Activated naive CD4-positive, alpha-beta T cell treated with anti-CD3 and anti-CD28 coated beads for 36 hours (primary cell): ENCODE data around the gene PSORS1C2. TPM values are rescaled to one million over a fixed set of nuclear protein-coding genes. Genes with fewer than 3 reads are reported as not detected.
"Not testable (repeated sequence)": the region's sequence is repeated elsewhere in the genome, so short reads cannot be mapped to it uniquely, and the experiment has no call there.

Experiments used
- CTCF ChIA-PET: fragments of 350-600 bp; sonication (Branson Sonifier 250); formaldehyde crosslinking; loops from one replicate; lab custom pipeline; 2021; ENCODE audit warnings: antibody characterized with exemption; lab: Charles Lee
- DNase-seq: peaks from one replicate; pipeline ENCODE4 v3.0.0-alpha.2; 2020
- H3K27ac Mint-ChIP-seq: one replicate; pipeline ENCODE4 v1.8.0; 2021; ENCODE audit warnings: mild to moderate bottlenecking, mixed read lengths
- H3K27me3 Mint-ChIP-seq: one replicate; pipeline ENCODE4 v1.8.0; 2021; ENCODE audit warnings: low read depth, mixed read lengths
- H3K36me3 Mint-ChIP-seq: one replicate; pipeline ENCODE4 v1.8.0; 2021; ENCODE audit warnings: low read depth, mixed read lengths
- H3K4me1 Mint-ChIP-seq: one replicate; pipeline ENCODE4 v1.8.0; 2021; ENCODE audit warnings: low read depth, mixed read lengths
- H3K4me3 Mint-ChIP-seq: one replicate; pipeline ENCODE4 v1.8.0; 2021; ENCODE audit warnings: mild to moderate bottlenecking, moderate library complexity, mixed read lengths
- H3K9me3 Mint-ChIP-seq: one replicate; pipeline ENCODE4 v1.8.0; 2021; ENCODE audit warnings: mixed read lengths
- intact Hi-C: fragments of 100-400 bp; cut with micrococcal nuclease; formaldehyde crosslinking; loops from one replicate; pipeline ENCODE4 v1.15.1; 2023
- total RNA-seq, 2 experiments: library from RNA; stranded (reverse); gene quantifications; one replicate each; pipeline ENCODE4 v1.2.3, GENCODE V29; 2021

PSORS1C2 gene
- not detected for total RNA-seq

- no peaks in the 10 kb centered on the region for H3K27me3 Mint-ChIP-seq
- intact Hi-C loops, result no loop called here
- H3K4me3 Mint-ChIP-seq, result no peak within 1 kb of the TSS
- peaks cover 4% of the 10 kb centered on the region for H3K4me1 Mint-ChIP-seq
- no peaks in the 10 kb centered on the region for H3K9me3 Mint-ChIP-seq
- DNase-seq, result no peak
- H3K36me3 Mint-ChIP-seq, result peaks cover 3% of the 10 kb centered on the region
- CTCF ChIA-PET, result interaction anchor here (0.6 to 2.2 kb wide), 9 partner anchors 13 to 753 kb away, joined by 3 to 16 read pairs (median 5); no protein-coding TSS in a partner anchor
- H3K27ac Mint-ChIP-seq, result no peak within 1 kb of the TSS
Observed at GRCh38 chr6:31138982-31139381, at the start of gene PSORS1C2. PSORS1C2 (minus strand) TSS chr6:31139066; CDS start chr6:31139026, 40 bp downstream.

DNA sequence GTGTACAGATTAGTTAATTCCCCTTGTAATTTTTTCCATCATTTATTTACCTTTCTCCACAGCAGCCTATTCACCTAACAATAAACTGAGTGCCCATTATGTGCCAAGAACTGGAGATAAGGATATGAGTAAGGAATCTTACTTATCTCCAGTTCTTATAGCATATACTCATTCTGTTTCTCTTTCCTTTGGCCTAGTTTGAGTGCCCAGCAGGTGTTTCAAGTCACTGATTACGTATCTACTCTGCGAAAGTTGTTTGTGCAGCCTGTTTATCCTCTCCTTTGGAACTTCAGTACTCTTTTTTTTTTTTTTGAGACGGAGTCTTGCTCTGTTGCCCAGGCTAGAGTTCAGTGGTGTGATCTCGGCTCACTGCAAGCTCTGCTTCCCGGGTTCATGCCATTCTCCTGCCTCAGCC, 48.9 kb upstream of the PSORS1C2 start:
- no peak overlapping the region for H3K27ac Mint-ChIP-seq
- no peaks in the 10 kb centered on the region for H3K9me3 Mint-ChIP-seq
- CTCF ChIA-PET, result interaction anchor here (1.0 kb wide), 1 partner anchor 9 kb away, joined by 3 read pairs; no protein-coding TSS in a partner anchor
- DNase-seq, result no peak
- H3K27me3 Mint-ChIP-seq, result no peaks in the 10 kb centered on the region
- no peaks in the 10 kb centered on the region for H3K4me1 Mint-ChIP-seq
- intact Hi-C loops, result no loop called here
- H3K36me3 Mint-ChIP-seq, result no peaks in the 10 kb centered on the region
- H3K4me3 Mint-ChIP-seq, result no peak overlapping the region

- DNase-seq, result no peak
- no peaks in the 10 kb centered on the region for H3K27me3 Mint-ChIP-seq
- CTCF ChIA-PET, result no interaction called here
- H3K4me3 Mint-ChIP-seq, result no peak overlapping the region
- intact Hi-C loops, result no loop called here
- no peaks in the 10 kb centered on the region for H3K9me3 Mint-ChIP-seq
- H3K4me1 Mint-ChIP-seq, result no peaks in the 10 kb centered on the region
- no peak overlapping the region for H3K27ac Mint-ChIP-seq
- H3K36me3 Mint-ChIP-seq, result no peaks in the 10 kb centered on the region
Observed at GRCh38 chr6:31186052-31186734, 47.3 kb upstream of the PSORS1C2 start.

DNA sequence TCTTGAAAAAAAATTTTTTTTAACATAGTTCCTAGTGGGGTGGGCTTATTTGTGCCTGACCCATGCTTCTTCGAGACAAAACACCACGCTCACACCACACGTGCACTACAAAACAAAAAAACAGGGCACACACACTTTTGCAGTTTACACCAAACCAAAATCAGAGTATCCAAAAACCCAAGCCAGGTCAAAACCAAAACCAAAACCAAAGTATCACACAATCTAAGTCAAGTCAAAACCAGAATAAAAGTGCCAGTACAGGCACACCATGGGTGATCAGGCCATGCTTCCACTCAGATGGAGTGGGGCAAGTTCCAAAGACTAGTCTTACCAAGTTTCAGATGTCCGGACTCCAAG, 46.8 kb upstream of the PSORS1C2 start:
- H3K4me3 Mint-ChIP-seq, H3K36me3 Mint-ChIP-seq, DNase-seq, intact Hi-C loops, H3K4me1 Mint-ChIP-seq, H3K9me3 Mint-ChIP-seq, CTCF ChIA-PET, H3K27me3 Mint-ChIP-seq: not testable (repeated sequence)
- H3K27ac Mint-ChIP-seq, result peak overlapping the region; percentile 16

DNA sequence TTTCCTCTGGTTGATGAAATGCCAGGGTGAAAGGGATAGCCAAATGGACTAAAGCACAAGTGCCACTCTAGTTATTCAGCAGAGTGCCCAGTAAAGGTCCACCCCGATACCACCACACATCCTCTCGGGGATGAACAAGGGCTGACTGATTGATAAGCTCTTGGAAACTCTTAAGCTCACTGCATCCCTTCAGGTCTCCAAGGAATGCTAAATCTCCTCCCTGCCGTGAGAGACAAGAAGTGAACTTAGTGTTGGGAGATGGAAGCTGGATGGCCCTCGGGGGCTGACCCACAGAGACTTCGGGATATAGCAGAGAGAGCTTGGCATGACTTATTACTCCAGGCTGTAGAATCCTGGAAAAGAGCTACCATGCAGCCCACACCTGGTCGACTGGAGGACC, 45.0 kb upstream of the PSORS1C2 start:
- H3K27me3 Mint-ChIP-seq, intact Hi-C loops, H3K27ac Mint-ChIP-seq, DNase-seq, H3K36me3 Mint-ChIP-seq, H3K4me3 Mint-ChIP-seq, H3K4me1 Mint-ChIP-seq, H3K9me3 Mint-ChIP-seq: not testable (repeated sequence)
- CTCF ChIA-PET, result interaction anchor here (0.7 to 1.7 kb wide), 2 partner anchors 55 to 191 kb away, joined by 3 to 5 read pairs; no protein-coding TSS in a partner anchor

DNA sequence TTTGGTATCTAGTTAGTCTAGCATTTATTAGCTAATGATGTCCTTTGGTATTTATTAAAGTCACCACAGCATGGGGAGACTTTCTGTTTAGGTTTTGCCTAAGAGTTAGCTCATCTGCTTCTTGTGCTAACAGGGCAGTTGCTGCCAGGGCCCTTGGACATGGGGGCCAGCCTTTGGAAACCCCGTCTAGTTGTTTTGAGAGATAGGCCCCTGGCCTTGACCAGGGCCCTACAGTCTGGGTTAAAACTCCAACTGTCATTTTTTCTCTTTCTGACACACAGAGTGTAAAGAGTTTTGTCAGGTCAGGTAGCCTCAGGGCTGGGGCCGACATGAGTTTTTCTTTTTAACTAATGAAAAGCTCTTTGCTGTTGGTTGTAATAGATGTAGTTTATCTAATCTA, 44.4 kb upstream of the PSORS1C2 start:
- CTCF ChIA-PET, result interaction anchor here (0.7 to 1.7 kb wide), 3 partner anchors 55 to 192 kb away, joined by 3 to 5 read pairs (median 4); no protein-coding TSS in a partner anchor
- H3K27ac Mint-ChIP-seq, H3K27me3 Mint-ChIP-seq, intact Hi-C loops, DNase-seq, H3K36me3 Mint-ChIP-seq, H3K4me3 Mint-ChIP-seq, H3K9me3 Mint-ChIP-seq: not testable (repeated sequence)
- peaks cover 12% of the 10 kb centered on the region for H3K4me1 Mint-ChIP-seq

- DNase-seq, result peak; percentile 79
- H3K36me3 Mint-ChIP-seq, result no peaks in the 10 kb centered on the region
- H3K27ac Mint-ChIP-seq, result peak overlapping the region; percentile 63
- H3K4me3 Mint-ChIP-seq, result peak overlapping the region; percentile 79
- intact Hi-C loops, result loop anchor here (2.0 kb wide), 1 partner anchor 22 kb away; the partner anchor contains the start of gene TCF19
- H3K27me3 Mint-ChIP-seq, result no peaks in the 10 kb centered on the region
- H3K4me1 Mint-ChIP-seq, result peaks cover 12% of the 10 kb centered on the region
- H3K9me3 Mint-ChIP-seq, result no peaks in the 10 kb centered on the region
- CTCF ChIA-PET, result no interaction called here
Observed at GRCh38 chr6:31180500-31180899, 41.6 kb upstream of the PSORS1C2 start.

DNA sequence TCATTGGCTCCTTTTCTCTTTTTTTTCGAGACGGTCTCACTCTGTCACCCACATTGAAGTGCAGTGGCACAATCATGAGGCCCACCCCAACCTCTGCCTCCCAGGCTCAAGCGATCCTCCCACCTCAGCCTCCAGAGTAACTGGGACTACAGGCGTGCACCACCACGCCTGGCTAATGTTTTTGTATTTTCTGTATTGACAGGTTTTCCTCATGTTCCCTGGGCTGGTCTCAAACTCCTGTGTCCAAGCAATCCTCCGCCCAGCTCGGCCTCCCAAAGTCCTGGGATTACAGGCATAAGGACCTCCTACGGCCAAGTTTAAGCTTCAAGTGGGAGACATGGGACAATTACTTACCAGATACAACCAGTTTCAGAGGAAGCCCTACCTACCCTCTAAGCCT, 41.0 kb upstream of the PSORS1C2 start:
- H3K9me3 Mint-ChIP-seq, result no peaks in the 10 kb centered on the region
- H3K36me3 Mint-ChIP-seq, result no peaks in the 10 kb centered on the region
- H3K27me3 Mint-ChIP-seq, result no peaks in the 10 kb centered on the region
- no peak for DNase-seq
- H3K4me1 Mint-ChIP-seq, result peaks cover 12% of the 10 kb centered on the region
- CTCF ChIA-PET, result no interaction called here
- H3K27ac Mint-ChIP-seq, result no peak overlapping the region
- H3K4me3 Mint-ChIP-seq, result peak overlapping the region; percentile 79
- intact Hi-C loops, result loop anchor here (2.0 kb wide), 1 partner anchor 21 kb away; the partner anchor contains the start of gene TCF19

GRCh38 chr6:31179042-31179386, 40.1 kb upstream of the PSORS1C2 start:
- intact Hi-C loops, result no loop called here
- H3K9me3 Mint-ChIP-seq, result no peaks in the 10 kb centered on the region
- CTCF ChIA-PET, result no interaction called here
- no peak overlapping the region for H3K4me3 Mint-ChIP-seq
- no peak for DNase-seq
- no peaks in the 10 kb centered on the region for H3K36me3 Mint-ChIP-seq
- H3K27ac Mint-ChIP-seq, result no peak overlapping the region
- peaks cover 12% of the 10 kb centered on the region for H3K4me1 Mint-ChIP-seq
- no peaks in the 10 kb centered on the region for H3K27me3 Mint-ChIP-seq

GRCh38 chr6:31178143-31179041, 39.5 kb upstream of the PSORS1C2 start:
- no peaks in the 10 kb centered on the region for H3K36me3 Mint-ChIP-seq
- intact Hi-C loops, result no loop called here
- H3K4me1 Mint-ChIP-seq, result peaks cover 12% of the 10 kb centered on the region
- H3K27me3 Mint-ChIP-seq, result no peaks in the 10 kb centered on the region
- H3K4me3 Mint-ChIP-seq, result no peak overlapping the region
- no peaks in the 10 kb centered on the region for H3K9me3 Mint-ChIP-seq
- CTCF ChIA-PET, result no interaction called here
- peak overlapping the region; percentile 16 for H3K27ac Mint-ChIP-seq
- no peak for DNase-seq

- peaks cover 12% of the 10 kb centered on the region for H3K4me1 Mint-ChIP-seq
- no peaks in the 10 kb centered on the region for H3K27me3 Mint-ChIP-seq
- no peaks in the 10 kb centered on the region for H3K36me3 Mint-ChIP-seq
- CTCF ChIA-PET, result no interaction called here
- H3K4me3 Mint-ChIP-seq, result no peak overlapping the region
- no peak overlapping the region for H3K27ac Mint-ChIP-seq
- intact Hi-C loops, result no loop called here
- no peaks in the 10 kb centered on the region for H3K9me3 Mint-ChIP-seq
- no peak for DNase-seq
Observed at GRCh38 chr6:31175971-31176370, 37.1 kb upstream of the PSORS1C2 start.

- intact Hi-C loops, result no loop called here
- CTCF ChIA-PET, result no interaction called here
- Mint-ChIP-seq H3K9me3 (no peaks in the 10 kb centered on the region), H3K36me3 (no peaks in the 10 kb centered on the region), H3K4me1 (peaks cover 9% of the 10 kb centered on the region), H3K27ac (no peak overlapping the region), H3K4me3 (no peak overlapping the region), H3K27me3 (no peaks in the 10 kb centered on the region)
- DNase-seq, result no peak
Observed at GRCh38 chr6:31174378-31174777, 35.5 kb upstream of the PSORS1C2 start.
